ENCODE results near the gene ABHD2.

GRCh38 chr15:89121414-89121813, 33.2 kb downstream of the ABHD2 start:
- TF ChIP-seq CTCF (IDR thresholded peaks at IDR 0.05; ENCODE audit: low read depth, low read length, poor library complexity, severe bottlenecking) (no peak), EZH2phosphoT487 (IDR thresholded peaks at IDR 0.05; ENCODE audit: borderline replicate concordance, low read length) (no peak)

All from DOHH2 (cell line).